HEK293 (cell line): ENCODE measurements around the gene APOC1.

Experiments used
- CTCF ChIA-PET: fragments of 350-600 bp; formaldehyde crosslinking; extraction: SDS; loops from one replicate; lab custom pipeline; 2021; ENCODE audit warnings: antibody characterized with exemption; lab: Yijun Ruan, JAX
- POLR2A ChIA-PET: fragments of 300-600 bp; formaldehyde crosslinking; extraction: SDS; loops from one replicate; lab custom pipeline; 2020; ENCODE audit warnings: antibody characterized with exemption, inconsistent platforms; lab: Yijun Ruan, JAX
- H3K27ac ChIP-seq: fragments of 200-500 bp; sonication (Bioruptor generic); 2 replicates; pipeline ENCODE4 v1.5.1; 2014; ENCODE audit warnings: low read depth, low read length, control low read depth, inconsistent platforms; ENCODE audit errors: extremely low read depth
- H3K36me3 ChIP-seq, 2 experiments: fragments of 200-500 bp in 1 of 2; sonication (Bioruptor generic) in 1 of 2; 1 replicate in 1 of 2; 2 replicates in 1 of 2; pipeline ENCODE4 v1.5.1; 2014 to 2017; ENCODE audit warnings: inconsistent platforms in 2 of 2, low read length in 2 of 2; ENCODE audit not compliant: control insufficient read depth in 2 of 2, insufficient read depth in 1 of 2
- H3K4me1 ChIP-seq: fragments of 200-500 bp; sonication (Bioruptor generic); 2 replicates; pipeline ENCODE4 v1.5.1; 2014; ENCODE audit warnings: mild to moderate bottlenecking, low read length, inconsistent platforms; ENCODE audit not compliant: control insufficient read depth, insufficient read depth
- H3K4me3 ChIP-seq: 2 replicates; pipeline ENCODE4 v1.5.1; 2011; ENCODE audit warnings: low read depth, mild to moderate bottlenecking, control low read depth, low read length, moderate library complexity
- H3K9me3 ChIP-seq: fragments of 200-500 bp; sonication (Bioruptor generic); 2 replicates; pipeline ENCODE4 v1.5.1; 2014; ENCODE audit warnings: low read depth, low read length, inconsistent platforms; ENCODE audit not compliant: control insufficient read depth, insufficient read depth
- EGR2 ChIP-seq: fragments of 450-650 bp; formaldehyde crosslinking; IDR thresholded peaks from 2 replicates; pipeline ENCODE4 v1.5.1; 2016; ENCODE audit warnings: low read depth, missing biosample characterization, missing genetic modification characterization
- MZF1 ChIP-seq: fragments of 450-650 bp; formaldehyde crosslinking; IDR thresholded peaks from 2 replicates; pipeline ENCODE4 v1.5.1; 2017; ENCODE audit warnings: missing biosample characterization, missing genetic modification characterization, borderline replicate concordance
- WT1 ChIP-seq: fragments of 450-650 bp; formaldehyde crosslinking; IDR thresholded peaks from 2 replicates; pipeline ENCODE4 v1.5.1; 2016; ENCODE audit warnings: missing biosample characterization, missing genetic modification characterization
- ZBTB21 ChIP-seq: fragments of 450-650 bp; formaldehyde crosslinking; IDR thresholded peaks from 2 replicates; pipeline ENCODE4 v1.5.1; 2017; ENCODE audit warnings: missing biosample characterization, missing genetic modification characterization
- ZFHX2 ChIP-seq: fragments of 450-650 bp; formaldehyde crosslinking; conservative IDR thresholded peaks from 2 replicates; pipeline ENCODE4 v1.5.1; 2016; ENCODE audit warnings: missing biosample characterization, missing genetic modification characterization
- ZFP69B ChIP-seq: fragments of 450-650 bp; formaldehyde crosslinking; IDR thresholded peaks from 2 replicates; pipeline ENCODE4 v1.5.1; 2016; ENCODE audit warnings: missing biosample characterization, missing genetic modification characterization
- ZNF404 ChIP-seq: fragments of 450-650 bp; formaldehyde crosslinking; IDR thresholded peaks from 2 replicates; pipeline ENCODE4 v1.5.1; 2017; ENCODE audit warnings: missing biosample characterization, missing genetic modification characterization
- ZNF544 ChIP-seq: fragments of 450-650 bp; formaldehyde crosslinking; IDR thresholded peaks from 2 replicates; pipeline ENCODE4 v1.5.0; 2017; ENCODE audit warnings: missing biosample characterization, missing genetic modification characterization
- ZNF549 ChIP-seq: fragments of 450-650 bp; IDR thresholded peaks from 2 replicates; pipeline ENCODE4 v1.5.1; 2018; ENCODE audit warnings: missing biosample characterization, missing genetic modification characterization, mild to moderate bottlenecking, inconsistent platforms, moderate library complexity
- ZNF785 ChIP-seq: fragments of 450-650 bp; formaldehyde crosslinking; IDR thresholded peaks from 2 replicates; pipeline ENCODE4 v1.5.1; 2016; ENCODE audit warnings: missing biosample characterization, missing genetic modification characterization
- TF ChIP-seq, protein P1 (sequence below): fragments of 450-650 bp; formaldehyde crosslinking; IDR thresholded peaks from 2 replicates; pipeline ENCODE4 v1.5.1; 2016; ENCODE audit warnings: missing biosample characterization, missing genetic modification characterization
- TF ChIP-seq, protein P2 (sequence below): fragments of 450-650 bp; formaldehyde crosslinking; IDR thresholded peaks from 2 replicates; pipeline ENCODE4 v1.5.1; 2016; ENCODE audit warnings: missing biosample characterization, missing genetic modification characterization
- TF ChIP-seq, protein P3 (sequence below): fragments of 450-650 bp; formaldehyde crosslinking; IDR thresholded peaks from 2 replicates; pipeline ENCODE4 v1.5.1; 2016; ENCODE audit warnings: missing biosample characterization, missing genetic modification characterization
- TF ChIP-seq, protein P4 (sequence below): fragments of 450-650 bp; formaldehyde crosslinking; IDR thresholded peaks from 2 replicates; pipeline ENCODE4 v1.5.1; 2016; ENCODE audit warnings: missing biosample characterization, missing genetic modification characterization
- TF ChIP-seq, protein P5 (sequence below): fragments of 450-650 bp; formaldehyde crosslinking; IDR thresholded peaks from 2 replicates; pipeline ENCODE4 v1.5.1; 2017; ENCODE audit warnings: missing biosample characterization, missing genetic modification characterization
- TF ChIP-seq, protein P6 (sequence below): fragments of 450-650 bp; formaldehyde crosslinking; IDR thresholded peaks from 2 replicates; pipeline ENCODE4 v1.5.1; 2016; ENCODE audit warnings: missing biosample characterization, missing genetic modification characterization

APOC1 gene

DNA sequence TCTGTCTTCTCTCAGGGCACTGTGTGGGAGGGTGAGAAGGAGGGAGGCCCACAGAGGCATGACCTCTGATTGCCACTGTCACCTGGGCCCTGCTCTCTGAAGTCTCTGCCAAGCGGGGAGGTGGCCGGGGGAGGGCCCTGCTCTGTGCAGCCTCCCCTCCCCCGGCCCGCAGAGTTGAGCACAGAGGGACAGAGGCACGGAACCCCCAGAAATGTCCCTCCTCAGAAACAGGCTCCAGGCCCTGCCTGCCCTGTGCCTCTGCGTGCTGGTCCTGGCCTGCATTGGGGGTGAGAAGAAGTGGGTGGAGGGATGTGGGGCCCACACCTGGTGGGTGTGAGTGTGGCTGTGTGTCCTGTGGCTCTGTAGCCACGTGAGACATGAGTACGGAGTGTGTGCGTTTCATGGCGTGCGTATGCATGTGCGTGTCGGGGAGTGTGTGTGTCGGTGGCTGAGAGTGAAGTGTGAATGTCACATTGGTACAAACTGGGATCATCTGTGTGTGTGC, 27.7 kb downstream of the APOC1 start, which contains the start of gene APOC4:
TSS of gene APOC4 (plus strand) at position 171 of the 505 bp plus-strand sequence. CDS start at position 212, 41 bp downstream.
- CTCF ChIA-PET: no interaction called here
- POLR2A ChIA-PET: no interaction called here
- TF ChIP-seq, protein P1, sequence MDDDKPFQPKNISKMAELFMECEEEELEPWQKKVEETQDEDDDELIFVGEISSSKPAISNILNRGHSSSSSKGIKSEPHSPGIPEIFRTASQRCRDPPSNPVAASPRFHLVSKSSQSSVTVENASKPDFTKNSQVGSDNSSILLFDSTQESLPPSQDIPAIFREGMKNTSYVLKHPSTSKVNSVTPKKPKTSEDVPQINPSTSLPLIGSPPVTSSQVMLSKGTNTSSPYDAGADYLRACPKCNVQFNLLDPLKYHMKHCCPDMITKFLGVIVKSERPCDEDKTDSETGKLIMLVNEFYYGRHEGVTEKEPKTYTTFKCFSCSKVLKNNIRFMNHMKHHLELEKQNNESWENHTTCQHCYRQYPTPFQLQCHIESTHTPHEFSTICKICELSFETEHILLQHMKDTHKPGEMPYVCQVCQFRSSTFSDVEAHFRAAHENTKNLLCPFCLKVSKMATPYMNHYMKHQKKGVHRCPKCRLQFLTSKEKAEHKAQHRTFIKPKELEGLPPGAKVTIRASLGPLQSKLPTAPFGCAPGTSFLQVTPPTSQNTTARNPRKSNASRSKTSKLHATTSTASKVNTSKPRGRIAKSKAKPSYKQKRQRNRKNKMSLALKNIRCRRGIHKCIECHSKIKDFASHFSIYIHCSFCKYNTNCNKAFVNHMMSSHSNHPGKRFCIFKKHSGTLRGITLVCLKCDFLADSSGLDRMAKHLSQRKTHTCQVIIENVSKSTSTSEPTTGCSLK: no peak
- TF ChIP-seq ZFHX2 (tag by site-specific recombination): peak; percentile 86
- TF ChIP-seq, protein P2, sequence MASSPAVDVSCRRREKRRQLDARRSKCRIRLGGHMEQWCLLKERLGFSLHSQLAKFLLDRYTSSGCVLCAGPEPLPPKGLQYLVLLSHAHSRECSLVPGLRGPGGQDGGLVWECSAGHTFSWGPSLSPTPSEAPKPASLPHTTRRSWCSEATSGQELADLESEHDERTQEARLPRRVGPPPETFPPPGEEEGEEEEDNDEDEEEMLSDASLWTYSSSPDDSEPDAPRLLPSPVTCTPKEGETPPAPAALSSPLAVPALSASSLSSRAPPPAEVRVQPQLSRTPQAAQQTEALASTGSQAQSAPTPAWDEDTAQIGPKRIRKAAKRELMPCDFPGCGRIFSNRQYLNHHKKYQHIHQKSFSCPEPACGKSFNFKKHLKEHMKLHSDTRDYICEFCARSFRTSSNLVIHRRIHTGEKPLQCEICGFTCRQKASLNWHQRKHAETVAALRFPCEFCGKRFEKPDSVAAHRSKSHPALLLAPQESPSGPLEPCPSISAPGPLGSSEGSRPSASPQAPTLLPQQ (tag by site-specific recombination): peak; percentile 94
- TF ChIP-seq, protein P3, sequence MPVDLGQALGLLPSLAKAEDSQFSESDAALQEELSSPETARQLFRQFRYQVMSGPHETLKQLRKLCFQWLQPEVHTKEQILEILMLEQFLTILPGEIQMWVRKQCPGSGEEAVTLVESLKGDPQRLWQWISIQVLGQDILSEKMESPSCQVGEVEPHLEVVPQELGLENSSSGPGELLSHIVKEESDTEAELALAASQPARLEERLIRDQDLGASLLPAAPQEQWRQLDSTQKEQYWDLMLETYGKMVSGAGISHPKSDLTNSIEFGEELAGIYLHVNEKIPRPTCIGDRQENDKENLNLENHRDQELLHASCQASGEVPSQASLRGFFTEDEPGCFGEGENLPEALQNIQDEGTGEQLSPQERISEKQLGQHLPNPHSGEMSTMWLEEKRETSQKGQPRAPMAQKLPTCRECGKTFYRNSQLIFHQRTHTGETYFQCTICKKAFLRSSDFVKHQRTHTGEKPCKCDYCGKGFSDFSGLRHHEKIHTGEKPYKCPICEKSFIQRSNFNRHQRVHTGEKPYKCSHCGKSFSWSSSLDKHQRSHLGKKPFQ: 0 out of 2 replicates have a peak, but pooled peaks have one; percentile 26
- TF ChIP-seq ZFP69B: peak; percentile 85
- TF ChIP-seq ZNF544 (tag by site-specific recombination): no peak
- no peak for TF ChIP-seq WT1
- peak; percentile 83 for TF ChIP-seq EGR2 (tag by site-specific recombination)
- TF ChIP-seq, all 188 proteins: peak for 5
- H3K4me1 ChIP-seq: no peaks in the 10 kb centered on the region
- no peaks in the 10 kb centered on the region for H3K9me3 ChIP-seq
- no peak within 1 kb of the TSS for H3K27ac ChIP-seq
- no peaks in the 10 kb centered on the region for H3K36me3 ChIP-seq
- no peak within 1 kb of the TSS for H3K4me3 ChIP-seq

DNA sequence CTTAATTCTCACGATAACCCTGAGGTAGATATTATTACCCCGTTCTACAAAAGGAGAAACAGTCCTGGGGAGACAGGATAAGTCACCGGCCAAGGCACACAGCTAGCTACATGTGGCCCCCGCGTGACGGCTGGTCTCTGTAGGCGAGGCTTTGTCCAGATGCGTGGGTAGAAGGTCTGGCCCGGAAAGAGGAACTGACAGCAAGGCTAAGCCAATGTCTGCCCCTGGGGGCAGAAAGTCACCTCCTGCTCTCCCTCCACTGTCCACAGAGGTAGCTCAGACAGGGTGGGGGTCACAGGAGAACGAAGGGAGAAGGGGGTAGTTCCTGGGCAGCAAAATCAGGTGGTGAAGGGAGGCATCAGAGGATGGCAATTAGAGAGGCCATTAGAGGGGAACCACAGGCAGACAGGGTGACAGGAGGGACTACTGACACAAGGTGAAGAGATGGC, 29.4 kb downstream of the APOC1 start:
- TF ChIP-seq MZF1 (tag by site-specific recombination) (no peak), EGR2 (tag by site-specific recombination) (peak; percentile 53), ZBTB21 (tag by site-specific recombination) (no peak), ZFHX2 (tag by site-specific recombination) (0 out of 2 replicates have a peak, but pooled peaks have one; percentile 36)
- TF ChIP-seq, protein P4, sequence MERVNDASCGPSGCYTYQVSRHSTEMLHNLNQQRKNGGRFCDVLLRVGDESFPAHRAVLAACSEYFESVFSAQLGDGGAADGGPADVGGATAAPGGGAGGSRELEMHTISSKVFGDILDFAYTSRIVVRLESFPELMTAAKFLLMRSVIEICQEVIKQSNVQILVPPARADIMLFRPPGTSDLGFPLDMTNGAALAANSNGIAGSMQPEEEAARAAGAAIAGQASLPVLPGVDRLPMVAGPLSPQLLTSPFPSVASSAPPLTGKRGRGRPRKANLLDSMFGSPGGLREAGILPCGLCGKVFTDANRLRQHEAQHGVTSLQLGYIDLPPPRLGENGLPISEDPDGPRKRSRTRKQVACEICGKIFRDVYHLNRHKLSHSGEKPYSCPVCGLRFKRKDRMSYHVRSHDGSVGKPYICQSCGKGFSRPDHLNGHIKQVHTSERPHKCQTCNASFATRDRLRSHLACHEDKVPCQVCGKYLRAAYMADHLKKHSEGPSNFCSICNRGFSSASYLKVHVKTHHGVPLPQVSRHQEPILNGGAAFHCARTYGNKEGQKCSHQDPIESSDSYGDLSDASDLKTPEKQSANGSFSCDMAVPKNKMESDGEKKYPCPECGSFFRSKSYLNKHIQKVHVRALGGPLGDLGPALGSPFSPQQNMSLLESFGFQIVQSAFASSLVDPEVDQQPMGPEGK (tag by site-specific recombination): 0 out of 2 replicates have a peak, but pooled peaks have one; percentile 2
- ChIA-PET CTCF (interaction anchor here (0.7 kb wide), 2 partner anchors 41 to 1347 kb away, joined by 3 to 4 read pairs; no protein-coding TSS in a partner anchor), POLR2A (no interaction called here)
- Histone ChIP-seq H3K36me3 (no peaks in the 10 kb centered on the region), H3K4me3 (no peak overlapping the region), H3K9me3 (no peaks in the 10 kb centered on the region), H3K27ac (no peak overlapping the region), H3K4me1 (no peaks in the 10 kb centered on the region)

DNA sequence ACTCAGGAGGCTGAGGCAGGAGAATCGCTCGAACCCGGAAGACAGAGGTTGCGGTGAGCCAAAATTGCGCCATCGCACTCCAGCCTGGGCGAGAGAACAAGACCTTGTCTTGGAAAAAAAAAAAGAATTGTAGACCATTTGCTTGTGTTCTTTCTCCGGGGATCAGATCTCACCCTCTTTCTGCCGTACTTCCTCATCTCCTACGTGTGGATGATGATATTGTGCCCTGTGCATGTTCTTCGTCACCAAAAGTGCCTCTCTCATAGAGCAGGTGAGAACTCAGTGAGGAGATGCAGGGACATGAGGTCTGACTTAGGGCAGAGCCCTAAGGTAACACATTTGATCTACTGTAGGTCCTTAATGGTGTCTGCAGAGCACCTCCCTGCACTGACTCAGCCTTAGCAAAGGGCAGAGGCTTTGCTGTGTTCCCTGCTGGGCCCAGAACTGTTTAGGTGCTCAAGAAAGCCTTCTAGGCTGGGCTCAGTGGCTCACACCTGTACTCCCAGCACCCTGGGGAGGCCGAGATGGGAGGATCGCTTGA, 32.7 kb downstream of the APOC1 start:
- TF ChIP-seq, protein P5, sequence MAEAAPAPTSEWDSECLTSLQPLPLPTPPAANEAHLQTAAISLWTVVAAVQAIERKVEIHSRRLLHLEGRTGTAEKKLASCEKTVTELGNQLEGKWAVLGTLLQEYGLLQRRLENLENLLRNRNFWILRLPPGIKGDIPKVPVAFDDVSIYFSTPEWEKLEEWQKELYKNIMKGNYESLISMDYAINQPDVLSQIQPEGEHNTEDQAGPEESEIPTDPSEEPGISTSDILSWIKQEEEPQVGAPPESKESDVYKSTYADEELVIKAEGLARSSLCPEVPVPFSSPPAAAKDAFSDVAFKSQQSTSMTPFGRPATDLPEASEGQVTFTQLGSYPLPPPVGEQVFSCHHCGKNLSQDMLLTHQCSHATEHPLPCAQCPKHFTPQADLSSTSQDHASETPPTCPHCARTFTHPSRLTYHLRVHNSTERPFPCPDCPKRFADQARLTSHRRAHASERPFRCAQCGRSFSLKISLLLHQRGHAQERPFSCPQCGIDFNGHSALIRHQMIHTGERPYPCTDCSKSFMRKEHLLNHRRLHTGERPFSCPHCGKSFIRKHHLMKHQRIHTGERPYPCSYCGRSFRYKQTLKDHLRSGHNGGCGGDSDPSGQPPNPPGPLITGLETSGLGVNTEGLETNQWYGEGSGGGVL (tag by site-specific recombination): no peak
- TF ChIP-seq ZNF785 (tag by site-specific recombination) (no peak), ZNF549 (tag by site-specific recombination) (no peak), ZNF404 (tag by site-specific recombination) (no peak)
- TF ChIP-seq, protein P6, sequence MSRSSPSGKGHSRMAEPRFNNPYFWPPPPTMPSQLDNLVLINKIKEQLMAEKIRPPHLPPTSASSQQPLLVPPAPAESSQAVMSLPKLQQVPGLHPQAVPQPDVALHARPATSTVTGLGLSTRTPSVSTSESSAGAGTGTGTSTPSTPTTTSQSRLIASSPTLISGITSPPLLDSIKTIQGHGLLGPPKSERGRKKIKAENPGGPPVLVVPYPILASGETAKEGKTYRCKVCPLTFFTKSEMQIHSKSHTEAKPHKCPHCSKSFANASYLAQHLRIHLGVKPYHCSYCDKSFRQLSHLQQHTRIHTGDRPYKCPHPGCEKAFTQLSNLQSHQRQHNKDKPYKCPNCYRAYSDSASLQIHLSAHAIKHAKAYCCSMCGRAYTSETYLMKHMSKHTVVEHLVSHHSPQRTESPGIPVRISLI (tag by site-specific recombination): no peak
- Histone ChIP-seq H3K36me3 (peaks cover 0 to 4% of the 10 kb centered on the region in 2 experiments; a peak in 1 of 3 replicates), H3K4me3 (no peak overlapping the region), H3K9me3 (no peaks in the 10 kb centered on the region), H3K4me1 (no peaks in the 10 kb centered on the region), H3K27ac (no peak overlapping the region)
- ChIA-PET POLR2A (no interaction called here), CTCF (interaction anchor here (0.6 kb wide), 1 partner anchor 167 kb away, joined by 4 read pairs; no protein-coding TSS in a partner anchor)
